ENCODE results near the gene STX1A. TPM values are rescaled to one million over a fixed set of nuclear protein-coding genes. Genes with fewer than 3 reads are reported as not detected.

The STX1A gene
- total RNA-seq, 1 donor from 2014 or later: 27.3 TPM

DNA sequence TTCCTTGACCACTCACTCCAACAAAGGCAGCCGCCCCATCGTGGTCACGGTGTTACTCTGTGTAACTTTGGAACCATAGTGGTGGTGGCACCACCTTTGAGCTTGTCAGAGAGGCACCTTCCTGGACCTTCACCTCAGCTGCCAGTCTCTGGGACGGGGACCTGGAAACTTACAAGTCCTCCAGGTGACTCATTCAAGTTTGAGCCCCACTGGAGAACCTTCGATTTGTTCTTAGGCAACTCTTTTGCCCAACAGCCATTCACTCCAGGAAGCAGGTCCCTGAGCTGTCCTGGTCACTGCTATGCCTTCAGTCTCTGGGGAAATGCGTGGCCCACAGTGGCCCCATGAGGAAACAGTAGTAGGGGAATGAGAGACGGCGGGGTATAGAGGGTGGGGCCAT is 17.2 kb downstream of the STX1A start:
- H3K4me1 Mint-ChIP-seq (ENCODE audit: unreplicated experiment): peaks cover 10% of the 10 kb centered on the region
- H3K36me3 Mint-ChIP-seq: peaks cover 11% of the 10 kb centered on the region
- no peaks in the 10 kb centered on the region for H3K9me3 Mint-ChIP-seq
- peak overlapping the region; percentile 77 for H3K27ac Mint-ChIP-seq
- TF ChIP-seq, protein P1, sequence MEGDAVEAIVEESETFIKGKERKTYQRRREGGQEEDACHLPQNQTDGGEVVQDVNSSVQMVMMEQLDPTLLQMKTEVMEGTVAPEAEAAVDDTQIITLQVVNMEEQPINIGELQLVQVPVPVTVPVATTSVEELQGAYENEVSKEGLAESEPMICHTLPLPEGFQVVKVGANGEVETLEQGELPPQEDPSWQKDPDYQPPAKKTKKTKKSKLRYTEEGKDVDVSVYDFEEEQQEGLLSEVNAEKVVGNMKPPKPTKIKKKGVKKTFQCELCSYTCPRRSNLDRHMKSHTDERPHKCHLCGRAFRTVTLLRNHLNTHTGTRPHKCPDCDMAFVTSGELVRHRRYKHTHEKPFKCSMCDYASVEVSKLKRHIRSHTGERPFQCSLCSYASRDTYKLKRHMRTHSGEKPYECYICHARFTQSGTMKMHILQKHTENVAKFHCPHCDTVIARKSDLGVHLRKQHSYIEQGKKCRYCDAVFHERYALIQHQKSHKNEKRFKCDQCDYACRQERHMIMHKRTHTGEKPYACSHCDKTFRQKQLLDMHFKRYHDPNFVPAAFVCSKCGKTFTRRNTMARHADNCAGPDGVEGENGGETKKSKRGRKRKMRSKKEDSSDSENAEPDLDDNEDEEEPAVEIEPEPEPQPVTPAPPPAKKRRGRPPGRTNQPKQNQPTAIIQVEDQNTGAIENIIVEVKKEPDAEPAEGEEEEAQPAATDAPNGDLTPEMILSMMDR (conservative IDR thresholded peaks at IDR 0.05): no peak
- DNase-seq (ENCODE audit: extremely low spot score, unreplicated experiment): no peak
- H3K4me3 Mint-ChIP-seq: no peak overlapping the region
- no peaks in the 10 kb centered on the region for H3K27me3 Mint-ChIP-seq

DNA sequence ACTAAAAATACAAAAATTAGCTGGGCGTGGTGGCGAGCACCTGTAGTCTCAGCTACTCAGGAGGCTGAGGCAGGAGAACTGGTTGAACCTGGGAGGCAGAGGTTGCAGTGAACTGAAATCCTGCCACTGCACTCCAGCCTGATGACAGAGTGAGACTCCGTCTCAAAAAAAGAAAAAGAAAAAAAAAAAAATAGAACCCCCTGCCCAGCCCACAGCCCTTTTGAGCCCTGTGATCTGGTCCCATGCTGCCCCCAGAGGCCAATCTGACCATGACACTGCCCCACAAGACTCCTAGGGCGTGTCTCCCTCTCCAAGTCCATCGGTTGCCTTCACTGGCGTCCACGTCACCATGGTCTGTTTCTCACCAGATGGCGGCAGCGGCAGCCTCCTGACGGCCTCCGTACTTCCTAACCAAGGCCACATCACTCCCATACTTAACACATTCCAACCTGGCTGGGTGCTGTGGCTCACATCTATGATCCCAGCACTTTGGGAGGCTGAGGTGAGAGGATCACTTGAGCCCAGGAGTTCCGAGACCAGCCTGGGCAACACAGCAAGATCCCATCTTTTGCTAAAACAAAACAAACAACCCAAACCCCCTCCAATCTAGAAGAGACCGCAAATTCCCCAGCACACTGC is 18.0 kb downstream of the STX1A start:
- H3K4me1 Mint-ChIP-seq (ENCODE audit: unreplicated experiment): peaks cover 10% of the 10 kb centered on the region
- TF ChIP-seq, protein P1 (conservative IDR thresholded peaks at IDR 0.05): peak; percentile 75
- H3K36me3 Mint-ChIP-seq: peaks cover 18% of the 10 kb centered on the region
- H3K27me3 Mint-ChIP-seq: no peaks in the 10 kb centered on the region
- no peak for DNase-seq (ENCODE audit: extremely low spot score, unreplicated experiment)
- H3K9me3 Mint-ChIP-seq: no peaks in the 10 kb centered on the region
- H3K4me3 Mint-ChIP-seq: peak overlapping the region; percentile 28
- H3K27ac Mint-ChIP-seq: peak overlapping the region; percentile 77

DNA sequence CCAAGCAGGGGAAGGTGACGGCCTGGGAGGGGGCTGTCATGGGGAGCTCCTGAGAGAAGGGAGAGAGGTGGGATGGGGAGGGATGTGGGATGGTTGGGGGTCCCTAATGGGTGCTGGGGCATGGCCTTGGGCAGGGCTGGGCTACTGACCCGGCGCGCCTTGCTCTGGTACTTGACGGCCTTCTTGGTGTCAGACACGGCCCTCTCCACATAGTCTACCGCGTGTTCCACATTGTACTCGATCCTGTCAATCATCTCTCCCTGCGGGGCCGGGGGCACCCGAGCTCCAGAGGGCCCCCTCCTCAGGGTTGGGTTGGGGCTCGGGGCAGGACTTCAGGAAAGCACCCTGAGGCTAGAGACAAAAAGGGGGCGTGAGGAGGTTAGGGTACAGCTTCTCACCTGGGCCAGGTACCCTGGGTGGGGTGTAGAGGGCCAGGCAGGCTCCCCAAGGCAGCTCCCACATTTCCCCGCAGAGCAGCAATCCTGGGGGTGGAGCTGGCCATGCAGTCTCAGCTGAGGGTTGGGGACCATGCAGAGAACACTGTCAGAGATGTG is 18.8 kb downstream of the STX1A start:
- DNase-seq (ENCODE audit: extremely low spot score, unreplicated experiment): no peak
- H3K36me3 Mint-ChIP-seq: peaks cover 21% of the 10 kb centered on the region
- TF ChIP-seq, protein P1 (conservative IDR thresholded peaks at IDR 0.05): no peak
- H3K27ac Mint-ChIP-seq: no peak overlapping the region
- H3K4me3 Mint-ChIP-seq: no peak overlapping the region
- H3K4me1 Mint-ChIP-seq (ENCODE audit: unreplicated experiment): peaks cover 10% of the 10 kb centered on the region
- no peaks in the 10 kb centered on the region for H3K27me3 Mint-ChIP-seq
- H3K9me3 Mint-ChIP-seq: no peaks in the 10 kb centered on the region

DNA sequence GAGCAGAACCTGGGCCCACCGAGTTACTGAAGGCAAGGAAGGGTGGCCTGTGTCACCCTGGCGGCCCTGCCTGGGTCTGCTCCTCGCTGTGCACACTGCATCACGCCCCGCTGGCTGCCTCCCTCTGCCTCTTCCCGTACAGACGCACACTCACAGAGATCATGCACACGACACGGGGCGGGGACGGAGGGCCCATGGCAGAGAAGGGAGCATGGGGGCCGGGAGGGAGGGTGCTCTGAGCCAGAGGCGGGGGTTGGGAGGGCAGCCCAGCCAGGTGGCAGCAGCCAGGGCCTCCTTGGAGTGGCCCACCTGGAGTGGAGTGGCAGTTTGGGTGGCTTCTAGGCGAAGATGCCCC is 19.4 kb downstream of the STX1A start:
- Mint-ChIP-seq H3K9me3 (no peaks in the 10 kb centered on the region), H3K27ac (no peak overlapping the region), H3K4me1 (ENCODE audit: unreplicated experiment) (peaks cover 10% of the 10 kb centered on the region), H3K4me3 (no peak overlapping the region), H3K27me3 (no peaks in the 10 kb centered on the region), H3K36me3 (peaks cover 24% of the 10 kb centered on the region)
- TF ChIP-seq, protein P1 (conservative IDR thresholded peaks at IDR 0.05): no peak
- DNase-seq (ENCODE audit: extremely low spot score, unreplicated experiment): no peak

DNA sequence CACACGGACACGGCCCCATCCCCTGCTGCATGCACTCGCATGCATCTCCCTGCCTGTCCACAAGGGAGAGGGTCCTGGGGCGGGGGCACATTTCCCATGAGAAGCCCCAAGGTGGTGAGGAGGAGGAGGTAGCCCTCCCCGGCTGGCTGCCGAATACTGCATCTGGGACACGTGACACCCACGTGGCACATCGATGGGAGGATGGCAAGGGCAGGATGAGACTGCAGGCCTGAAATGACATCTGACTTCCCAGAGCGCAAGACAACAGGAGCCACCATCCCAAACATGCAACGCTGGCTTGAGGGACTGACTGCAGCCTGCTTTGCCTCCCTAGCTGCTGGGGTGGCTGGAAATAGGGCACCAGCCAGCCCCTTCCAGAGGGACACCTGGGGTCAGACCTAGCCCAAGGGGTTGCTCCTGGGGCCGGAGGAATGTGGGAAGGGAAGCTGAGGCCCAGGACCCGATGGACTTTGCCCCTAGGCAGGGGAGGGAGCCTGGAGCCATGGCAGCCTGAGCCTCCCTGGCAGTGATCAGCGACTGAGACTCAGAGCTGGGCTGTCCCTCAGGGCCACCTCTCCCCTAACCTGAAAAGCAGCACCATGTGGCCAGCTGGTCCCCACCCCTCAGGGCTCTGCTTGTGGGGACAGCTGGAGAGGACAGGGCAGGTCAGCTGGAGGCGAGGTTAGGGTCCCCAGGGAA is 19.9 kb downstream of the STX1A start:
- no peak overlapping the region for H3K4me3 Mint-ChIP-seq
- TF ChIP-seq, protein P1 (conservative IDR thresholded peaks at IDR 0.05): no peak
- H3K4me1 Mint-ChIP-seq (ENCODE audit: unreplicated experiment): peaks cover 10% of the 10 kb centered on the region
- H3K36me3 Mint-ChIP-seq: peaks cover 25% of the 10 kb centered on the region
- H3K27me3 Mint-ChIP-seq: no peaks in the 10 kb centered on the region
- DNase-seq (ENCODE audit: extremely low spot score, unreplicated experiment): no peak
- H3K27ac Mint-ChIP-seq: no peak overlapping the region
- H3K9me3 Mint-ChIP-seq: no peaks in the 10 kb centered on the region
